GM23338 (cell line): Measurements from ENCODE around the gene CD46. TPM values are rescaled to one million over a fixed set of nuclear protein-coding genes. Genes with fewer than 3 reads are reported as not detected.

ENCODE experiments used
- ATAC-seq: fragments of 200-7000 bp; cut with Tn5 transposase; 3 replicates; pipeline ENCODE4 v1.9.1; 2020
- DNase-seq: peaks from one replicate; pipeline ENCODE4 v3.0.0-alpha.2; 2015; ENCODE audit warnings: low spot score
- H2AFZ ChIP-seq: fragments of 200-600 bp; sonication (generic); 2 replicates; pipeline ENCODE4 v1.8.0; 2016; ENCODE audit warnings: antibody characterized with exemption, mild to moderate bottlenecking, moderate library complexity
- H3F3A ChIP-seq: fragments of 200-600 bp; sonication (generic); replicated peaks from 2 replicates; pipeline ENCODE4 v1.8.0; 2017; ENCODE audit warnings: antibody characterized with exemption, mixed run types, low read depth
- H3K27ac ChIP-seq: fragments of 200-600 bp; sonication (generic); 2 replicates; pipeline ENCODE4 v1.6.1; 2016; ENCODE audit warnings: low read depth
- H3K27me3 ChIP-seq: fragments of 200-600 bp; sonication (generic); 2 replicates; pipeline ENCODE4 v1.8.0; 2016; ENCODE audit warnings: mild to moderate bottlenecking, mixed run types, moderate library complexity; ENCODE audit not compliant: insufficient read depth
- H3K36me3 ChIP-seq: fragments of 200-600 bp; sonication (generic); 2 replicates; pipeline ENCODE4 v1.8.0; 2016; ENCODE audit warnings: mild to moderate bottlenecking; ENCODE audit not compliant: insufficient read depth
- H3K4me1 ChIP-seq: fragments of 200-600 bp; sonication (generic); 2 replicates; pipeline ENCODE4 v1.8.0; 2016; ENCODE audit warnings: mild to moderate bottlenecking, moderate library complexity; ENCODE audit not compliant: insufficient read depth
- H3K4me2 ChIP-seq: fragments of 200-600 bp; sonication (generic); 2 replicates; pipeline ENCODE4 v1.7.1; 2017; ENCODE audit warnings: mixed run types
- H3K4me3 ChIP-seq: fragments of 200-600 bp; sonication (generic); 2 replicates; pipeline ENCODE4 v1.6.1; 2016; ENCODE audit warnings: mixed run types
- H3K79me2 ChIP-seq: fragments of 200-600 bp; sonication (generic); replicated peaks from 2 replicates; pipeline ENCODE4 v1.8.0; 2017; ENCODE audit warnings: mild to moderate bottlenecking; ENCODE audit not compliant: insufficient read depth
- H3K9me2 ChIP-seq: fragments of 200-600 bp; sonication (generic); 2 replicates; pipeline ENCODE4 v1.8.0; 2017; ENCODE audit not compliant: insufficient read depth
- H4K20me1 ChIP-seq: fragments of 200-600 bp; sonication (generic); replicated peaks from 2 replicates; pipeline ENCODE4 v1.8.0; 2017; ENCODE audit warnings: mild to moderate bottlenecking; ENCODE audit not compliant: insufficient read depth
- H3K27ac Mint-ChIP-seq: 2 replicates; pipeline ENCODE4 v1.8.0; 2020; ENCODE audit warnings: inconsistent platforms, mild to moderate bottlenecking, moderate library complexity, mixed read lengths
- H3K27me3 Mint-ChIP-seq: 3 replicates; pipeline ENCODE4 v1.8.0; 2022; ENCODE audit warnings: low read depth, mild to moderate bottlenecking, moderate library complexity, mixed read lengths, inconsistent platforms; ENCODE audit not compliant: insufficient read depth, poor library complexity
- H3K36me3 Mint-ChIP-seq: 3 replicates; pipeline ENCODE4 v1.8.0; 2021; ENCODE audit warnings: low read depth, mild to moderate bottlenecking, inconsistent platforms, moderate library complexity, mixed read lengths
- H3K4me1 Mint-ChIP-seq: 3 replicates; pipeline ENCODE4 v1.8.0; 2020; ENCODE audit warnings: mild to moderate bottlenecking, inconsistent platforms, mixed read lengths
- H3K4me3 Mint-ChIP-seq: 3 replicates; pipeline ENCODE4 v1.8.0; 2021; ENCODE audit warnings: moderate library complexity, mild to moderate bottlenecking, inconsistent platforms, mixed read lengths
- H3K9me3 Mint-ChIP-seq: 3 replicates; pipeline ENCODE4 v1.8.0; 2020; ENCODE audit warnings: moderate library complexity, mild to moderate bottlenecking, inconsistent platforms, mixed read lengths
- CREB1 ChIP-seq: fragments of 250-450 bp; sonication (Bioruptor Pico); IDR thresholded peaks from 2 replicates; pipeline ENCODE4 v1.5.0; 2020; ENCODE audit warnings: low read depth, mild to moderate bottlenecking, moderate library complexity
- CTCF ChIP-seq, 2 experiments: fragments of 200-600 bp in 1 of 2; sonication (generic) in 1 of 2; conservative IDR thresholded peaks; 2 replicates each; pipeline versions ENCODE4 v1.5.1 to v1.6.1; 2016 to 2017; ENCODE audit warnings: antibody characterized with exemption in 2 of 2, low read depth in 2 of 2, mild to moderate bottlenecking in 2 of 2, moderate library complexity in 1 of 2
- EZH2 ChIP-seq: fragments of 200-600 bp; sonication (generic); IDR thresholded peaks from one replicate; pipeline ENCODE4 v1.8.0; 2017; ENCODE audit warnings: antibody characterized with exemption, mild to moderate bottlenecking, low read depth; ENCODE audit not compliant: unreplicated experiment
- EZH2phosphoT487 ChIP-seq: fragments of 200-600 bp; sonication (generic); IDR thresholded peaks from one replicate; pipeline ENCODE4 v1.8.1; 2018; ENCODE audit warnings: antibody characterized with exemption; ENCODE audit not compliant: unreplicated experiment
- JUNB ChIP-seq: IDR thresholded peaks from one replicate; pipeline ENCODE4 v1.6.1; 2016; ENCODE audit warnings: antibody characterized with exemption; ENCODE audit not compliant: unreplicated experiment
- NANOG ChIP-seq: IDR thresholded peaks from 2 replicates; pipeline ENCODE4 v1.6.1; 2016; ENCODE audit warnings: antibody characterized with exemption, borderline replicate concordance
- POLR2AphosphoS5 ChIP-seq: IDR thresholded peaks from 2 replicates; pipeline ENCODE4 v1.6.1; 2016; ENCODE audit warnings: antibody characterized with exemption, low read depth
- REST ChIP-seq: IDR thresholded peaks from one replicate; pipeline ENCODE4 v1.6.1; 2018; ENCODE audit warnings: antibody characterized with exemption; ENCODE audit not compliant: unreplicated experiment
- STAT1 ChIP-seq: IDR thresholded peaks from one replicate; pipeline ENCODE4 v1.6.1; 2016; ENCODE audit warnings: antibody characterized with exemption; ENCODE audit not compliant: unreplicated experiment
- ZNF114 ChIP-seq: fragments of 250-450 bp; sonication (Bioruptor Pico); IDR thresholded peaks from 2 replicates; pipeline ENCODE4 v1.5.0; 2020; ENCODE audit warnings: mild to moderate bottlenecking, moderate library complexity
- ZNF331 ChIP-seq: fragments of 250-450 bp; sonication (Bioruptor Pico); IDR thresholded peaks from 2 replicates; pipeline ENCODE4 v1.5.0; 2020; ENCODE audit warnings: low read depth, mild to moderate bottlenecking, moderate library complexity
- polyA plus RNA-seq: library from polyadenylated mRNA; unstranded; fragments of >200 nt; fragmentation: Nextera tagmentation; extraction: Ambion mirVana; gene quantifications from 2 replicates; pipeline ENCODE4 v1.2.1, GENCODE V29; 2016
- total RNA-seq: library from RNA; depleted of rRNA; stranded (reverse); fragments of >200 nt; shearing (Covaris generic); gene quantifications from 2 replicates; pipeline ENCODE4 v1.2.3, GENCODE V29; 2014
- TF ChIP-seq, protein P1 (sequence below): fragments of 250-450 bp; sonication (Bioruptor Pico); IDR thresholded peaks from 2 replicates; pipeline ENCODE4 v1.5.0; 2020; ENCODE audit warnings: mild to moderate bottlenecking, moderate library complexity
- TF ChIP-seq, protein P2 (sequence below): IDR thresholded peaks from 2 replicates; pipeline ENCODE4 v1.6.1; 2016; ENCODE audit warnings: antibody characterized with exemption

Gene CD46
- total and polyA plus RNA-seq, 2 experiments from 2014 or later, result 199 to 209 TPM

GRCh38 chr1:207815913-207816291 lies 64.0 kb downstream of the CD46 start:
- Mint-ChIP-seq H3K36me3 (no peaks in the 10 kb centered on the region; the same call in 2 of the 3 replicates), H3K27ac (no peak overlapping the region), H3K4me3 (no peak overlapping the region), H3K27me3 (peaks cover 11% of the 10 kb centered on the region), H3K9me3 (no peaks in the 10 kb centered on the region), H3K4me1 (peaks cover 6% of the 10 kb centered on the region; the same call in 1 of the 3 replicates)
- no peak for ATAC-seq
- no peak overlapping the region for H2AFZ ChIP-seq
- DNase-seq, result no peak
- no peak overlapping the region for H3K27ac ChIP-seq
- H3K9me2 ChIP-seq, result no peaks in the 10 kb centered on the region
- H3K4me2 ChIP-seq, result no peak overlapping the region
- H4K20me1 ChIP-seq, result no peaks in the 10 kb centered on the region
- no peaks in the 10 kb centered on the region for H3K36me3 ChIP-seq
- H3F3A ChIP-seq, result no peaks in the 10 kb centered on the region
- H3K4me1 ChIP-seq, result no peaks in the 10 kb centered on the region
- H3K4me3 ChIP-seq, result no peak overlapping the region
- H3K79me2 ChIP-seq, result no peaks in the 10 kb centered on the region
- H3K27me3 ChIP-seq, result no peaks in the 10 kb centered on the region
- TF ChIP-seq CREB1 (CRISPR knock-in tag), result no peak
- no peak for TF ChIP-seq NANOG
- TF ChIP-seq, protein P1, sequence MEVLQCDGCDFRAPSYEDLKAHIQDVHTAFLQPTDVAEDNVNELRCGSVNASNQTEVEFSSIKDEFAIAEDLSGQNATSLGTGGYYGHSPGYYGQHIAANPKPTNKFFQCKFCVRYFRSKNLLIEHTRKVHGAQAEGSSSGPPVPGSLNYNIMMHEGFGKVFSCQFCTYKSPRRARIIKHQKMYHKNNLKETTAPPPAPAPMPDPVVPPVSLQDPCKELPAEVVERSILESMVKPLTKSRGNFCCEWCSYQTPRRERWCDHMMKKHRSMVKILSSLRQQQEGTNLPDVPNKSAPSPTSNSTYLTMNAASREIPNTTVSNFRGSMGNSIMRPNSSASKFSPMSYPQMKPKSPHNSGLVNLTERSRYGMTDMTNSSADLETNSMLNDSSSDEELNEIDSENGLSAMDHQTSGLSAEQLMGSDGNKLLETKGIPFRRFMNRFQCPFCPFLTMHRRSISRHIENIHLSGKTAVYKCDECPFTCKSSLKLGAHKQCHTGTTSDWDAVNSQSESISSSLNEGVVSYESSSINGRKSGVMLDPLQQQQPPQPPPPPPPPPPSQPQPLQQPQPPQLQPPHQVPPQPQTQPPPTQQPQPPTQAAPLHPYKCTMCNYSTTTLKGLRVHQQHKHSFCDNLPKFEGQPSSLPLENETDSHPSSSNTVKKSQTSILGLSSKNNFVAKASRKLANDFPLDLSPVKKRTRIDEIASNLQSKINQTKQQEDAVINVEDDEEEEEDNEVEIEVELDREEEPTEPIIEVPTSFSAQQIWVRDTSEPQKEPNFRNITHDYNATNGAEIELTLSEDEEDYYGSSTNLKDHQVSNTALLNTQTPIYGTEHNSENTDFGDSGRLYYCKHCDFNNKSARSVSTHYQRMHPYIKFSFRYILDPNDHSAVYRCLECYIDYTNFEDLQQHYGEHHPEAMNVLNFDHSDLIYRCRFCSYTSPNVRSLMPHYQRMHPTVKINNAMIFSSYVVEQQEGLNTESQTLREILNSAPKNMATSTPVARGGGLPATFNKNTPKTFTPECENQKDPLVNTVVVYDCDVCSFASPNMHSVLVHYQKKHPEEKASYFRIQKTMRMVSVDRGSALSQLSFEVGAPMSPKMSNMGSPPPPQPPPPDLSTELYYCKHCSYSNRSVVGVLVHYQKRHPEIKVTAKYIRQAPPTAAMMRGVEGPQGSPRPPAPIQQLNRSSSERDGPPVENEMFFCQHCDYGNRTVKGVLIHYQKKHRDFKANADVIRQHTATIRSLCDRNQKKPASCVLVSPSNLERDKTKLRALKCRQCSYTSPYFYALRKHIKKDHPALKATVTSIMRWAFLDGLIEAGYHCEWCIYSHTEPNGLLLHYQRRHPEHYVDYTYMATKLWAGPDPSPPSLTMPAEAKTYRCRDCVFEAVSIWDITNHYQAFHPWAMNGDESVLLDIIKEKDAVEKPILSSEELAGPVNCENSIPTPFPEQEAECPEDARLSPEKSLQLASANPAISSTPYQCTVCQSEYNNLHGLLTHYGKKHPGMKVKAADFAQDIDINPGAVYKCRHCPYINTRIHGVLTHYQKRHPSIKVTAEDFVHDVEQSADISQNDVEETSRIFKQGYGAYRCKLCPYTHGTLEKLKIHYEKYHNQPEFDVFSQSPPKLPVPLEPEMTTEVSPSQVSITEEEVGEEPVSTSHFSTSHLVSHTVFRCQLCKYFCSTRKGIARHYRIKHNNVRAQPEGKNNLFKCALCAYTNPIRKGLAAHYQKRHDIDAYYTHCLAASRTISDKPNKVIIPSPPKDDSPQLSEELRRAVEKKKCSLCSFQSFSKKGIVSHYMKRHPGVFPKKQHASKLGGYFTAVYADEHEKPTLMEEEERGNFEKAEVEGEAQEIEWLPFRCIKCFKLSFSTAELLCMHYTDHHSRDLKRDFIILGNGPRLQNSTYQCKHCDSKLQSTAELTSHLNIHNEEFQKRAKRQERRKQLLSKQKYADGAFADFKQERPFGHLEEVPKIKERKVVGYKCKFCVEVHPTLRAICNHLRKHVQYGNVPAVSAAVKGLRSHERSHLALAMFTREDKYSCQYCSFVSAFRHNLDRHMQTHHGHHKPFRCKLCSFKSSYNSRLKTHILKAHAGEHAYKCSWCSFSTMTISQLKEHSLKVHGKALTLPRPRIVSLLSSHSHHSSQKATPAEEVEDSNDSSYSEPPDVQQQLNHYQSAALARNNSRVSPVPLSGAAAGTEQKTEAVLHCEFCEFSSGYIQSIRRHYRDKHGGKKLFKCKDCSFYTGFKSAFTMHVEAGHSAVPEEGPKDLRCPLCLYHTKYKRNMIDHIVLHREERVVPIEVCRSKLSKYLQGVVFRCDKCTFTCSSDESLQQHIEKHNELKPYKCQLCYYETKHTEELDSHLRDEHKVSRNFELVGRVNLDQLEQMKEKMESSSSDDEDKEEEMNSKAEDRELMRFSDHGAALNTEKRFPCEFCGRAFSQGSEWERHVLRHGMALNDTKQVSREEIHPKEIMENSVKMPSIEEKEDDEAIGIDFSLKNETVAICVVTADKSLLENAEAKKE (CRISPR knock-in tag), result no peak
- no peak for TF ChIP-seq POLR2AphosphoS5
- TF ChIP-seq, protein P2, sequence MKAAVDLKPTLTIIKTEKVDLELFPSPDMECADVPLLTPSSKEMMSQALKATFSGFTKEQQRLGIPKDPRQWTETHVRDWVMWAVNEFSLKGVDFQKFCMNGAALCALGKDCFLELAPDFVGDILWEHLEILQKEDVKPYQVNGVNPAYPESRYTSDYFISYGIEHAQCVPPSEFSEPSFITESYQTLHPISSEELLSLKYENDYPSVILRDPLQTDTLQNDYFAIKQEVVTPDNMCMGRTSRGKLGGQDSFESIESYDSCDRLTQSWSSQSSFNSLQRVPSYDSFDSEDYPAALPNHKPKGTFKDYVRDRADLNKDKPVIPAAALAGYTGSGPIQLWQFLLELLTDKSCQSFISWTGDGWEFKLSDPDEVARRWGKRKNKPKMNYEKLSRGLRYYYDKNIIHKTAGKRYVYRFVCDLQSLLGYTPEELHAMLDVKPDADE, result no peak
- no peak for TF ChIP-seq JUNB
- TF ChIP-seq CTCF (conservative IDR thresholded peaks at IDR 0.05; ENCODE audit: low read depth in 2 of 2), result no peak
- TF ChIP-seq ZNF331, result no peak
- TF ChIP-seq ZNF114 (CRISPR knock-in tag), result no peak
- TF ChIP-seq REST, result no peak
- TF ChIP-seq STAT1, result no peak
- TF ChIP-seq EZH2phosphoT487, result no peak
- TF ChIP-seq EZH2, result no peak
